H9 (cell line): ENCODE results near the gene KIF16B. TPM values are rescaled to one million over a fixed set of nuclear protein-coding genes. Genes with fewer than 3 reads are reported as not detected.

Experiments
- DNase-seq: peaks from one replicate; pipeline ENCODE4 v3.0.0-alpha.2; 2017
- H2AFZ ChIP-seq: one replicate; pipeline ENCODE4 v1.6.1; 2013; ENCODE audit warnings: mild to moderate bottlenecking, low read length, control low read depth, moderate library complexity
- H2AK5ac ChIP-seq: 2 replicates; pipeline ENCODE4 v1.6.1; 2013; ENCODE audit warnings: low read length, control low read depth, mixed read lengths; ENCODE audit not compliant: insufficient read length
- H2BK120ac ChIP-seq: one replicate; pipeline ENCODE4 v1.6.1; 2013; ENCODE audit warnings: low read depth, mild to moderate bottlenecking, low read length, control low read depth, inconsistent platforms; ENCODE audit not compliant: poor library complexity, severe bottlenecking
- H2BK12ac ChIP-seq: 2 replicates; pipeline ENCODE4 v1.6.1; 2013; ENCODE audit warnings: low read length, control low read depth, mixed read lengths, low read depth; ENCODE audit not compliant: insufficient read length
- H2BK15ac ChIP-seq: 2 replicates; pipeline ENCODE4 v1.6.1; 2013; ENCODE audit warnings: low read depth, low read length, control low read depth
- H2BK20ac ChIP-seq: one replicate; pipeline ENCODE4 v1.6.1; 2013; ENCODE audit warnings: low read depth, mild to moderate bottlenecking, low read length, control low read depth, inconsistent platforms; ENCODE audit not compliant: poor library complexity, severe bottlenecking
- H2BK5ac ChIP-seq: 2 replicates; pipeline ENCODE4 v1.6.1; 2013; ENCODE audit warnings: low read length, control low read depth, mixed read lengths; ENCODE audit not compliant: insufficient read length
- H3K14ac ChIP-seq: 2 replicates; pipeline ENCODE4 v1.6.1; 2013; ENCODE audit warnings: low read length, control low read depth; ENCODE audit not compliant: insufficient read depth
- H3K18ac ChIP-seq: 2 replicates; pipeline ENCODE4 v1.6.1; 2013; ENCODE audit warnings: low read depth, mild to moderate bottlenecking, mixed read lengths, low read length, control low read depth; ENCODE audit not compliant: insufficient read length
- H3K23ac ChIP-seq: 2 replicates; pipeline ENCODE4 v1.6.1; 2013; ENCODE audit warnings: low read length, control low read depth, mixed read lengths, low read depth; ENCODE audit not compliant: insufficient read length
- H3K23me2 ChIP-seq: 2 replicates; pipeline ENCODE4 v1.6.1; 2013; ENCODE audit warnings: low read depth, mild to moderate bottlenecking, mixed read lengths, low read length, control low read depth; ENCODE audit not compliant: insufficient read length, poor library complexity, severe bottlenecking
- H3K27ac ChIP-seq: 2 replicates; pipeline ENCODE4 v1.5.1; 2013; ENCODE audit warnings: low read length, control low read depth, mixed read lengths, low read depth; ENCODE audit not compliant: insufficient read length
- H3K27me3 ChIP-seq: 2 replicates; pipeline ENCODE4 v1.6.1; 2013; ENCODE audit warnings: low read length, control low read depth, inconsistent platforms; ENCODE audit not compliant: insufficient read depth
- H3K4ac ChIP-seq: 2 replicates; pipeline ENCODE4 v1.6.1; 2013; ENCODE audit warnings: low read depth, mild to moderate bottlenecking, control low read depth, inconsistent platforms, low read length, moderate library complexity
- H3K4me1 ChIP-seq: 2 replicates; pipeline ENCODE4 v1.6.1; 2013; ENCODE audit warnings: low read length, control low read depth, inconsistent platforms; ENCODE audit not compliant: insufficient read depth
- H3K4me2 ChIP-seq: 2 replicates; pipeline ENCODE4 v1.6.1; 2013; ENCODE audit warnings: low read length, control low read depth, mixed read lengths; ENCODE audit not compliant: insufficient read length, insufficient read depth
- H3K56ac ChIP-seq: 2 replicates; pipeline ENCODE4 v1.6.1; 2013; ENCODE audit warnings: low read depth, mild to moderate bottlenecking, mixed read lengths, low read length, control low read depth; ENCODE audit not compliant: insufficient read length
- H3K79me1 ChIP-seq: 2 replicates; pipeline ENCODE4 v1.6.1; 2013; ENCODE audit warnings: low read depth, mild to moderate bottlenecking, moderate library complexity, low read length, control low read depth, inconsistent platforms; ENCODE audit not compliant: insufficient read depth, poor library complexity, severe bottlenecking
- H3K79me2 ChIP-seq: 2 replicates; pipeline ENCODE4 v1.6.1; 2013; ENCODE audit warnings: low read length, control low read depth, inconsistent platforms; ENCODE audit not compliant: insufficient read depth
- H3K9ac ChIP-seq: 2 replicates; pipeline ENCODE4 v1.6.1; 2013; ENCODE audit warnings: low read length, control low read depth, mixed read lengths; ENCODE audit not compliant: insufficient read length; ENCODE audit errors: extremely low read depth
- H3K9me3 ChIP-seq: one replicate; pipeline ENCODE4 v1.6.1; 2013; ENCODE audit warnings: low read depth, low read length, inconsistent platforms; ENCODE audit not compliant: control insufficient read depth
- H3T11ph ChIP-seq: one replicate; pipeline ENCODE4 v1.6.1; 2013; ENCODE audit warnings: mild to moderate bottlenecking, low read length, control low read depth, inconsistent platforms
- H4K20me1 ChIP-seq: one replicate; pipeline ENCODE4 v1.6.1; 2013; ENCODE audit not compliant: control insufficient read depth, insufficient read length, insufficient read depth
- H4K5ac ChIP-seq: 2 replicates; pipeline ENCODE4 v1.6.1; 2013; ENCODE audit warnings: low read depth, mild to moderate bottlenecking, mixed read lengths, low read length, control low read depth; ENCODE audit not compliant: insufficient read length
- H4K8ac ChIP-seq: replicated peaks from 2 replicates; pipeline ENCODE4 v1.6.1; 2013; ENCODE audit warnings: low read length, control low read depth, mixed read lengths, low read depth; ENCODE audit not compliant: insufficient read length
- H4K91ac ChIP-seq: 2 replicates; pipeline ENCODE4 v1.6.1; 2013; ENCODE audit warnings: low read depth, mild to moderate bottlenecking, moderate library complexity, mixed read lengths, low read length, control low read depth; ENCODE audit not compliant: insufficient read length
- H3K27ac Mint-ChIP-seq, 3 experiments: 2 replicates in 2 of 3; 3 replicates in 1 of 3; pipeline ENCODE4 v1.8.0; 2020 to 2021; ENCODE audit warnings: mixed read lengths in 3 of 3, mild to moderate bottlenecking in 1 of 3, moderate library complexity in 1 of 3
- H3K27me3 Mint-ChIP-seq: 2 replicates; pipeline ENCODE4 v1.8.0; 2021; ENCODE audit warnings: low read depth, mild to moderate bottlenecking, moderate library complexity, mixed read lengths
- H3K36me3 Mint-ChIP-seq, 3 experiments: 2 replicates in 2 of 3; 3 replicates in 1 of 3; pipeline ENCODE4 v1.8.0; 2020 to 2021; ENCODE audit warnings: low read depth in 3 of 3, mixed read lengths in 3 of 3; ENCODE audit not compliant: insufficient read depth in 1 of 3
- H3K4me1 Mint-ChIP-seq, 2 experiments: 2 replicates each; pipeline ENCODE4 v1.8.0; 2020; ENCODE audit warnings: mixed read lengths in 2 of 2
- H3K4me3 Mint-ChIP-seq, 2 experiments: 2 replicates in 1 of 2; 3 replicates in 1 of 2; pipeline ENCODE4 v1.8.0; 2020 to 2021; ENCODE audit warnings: mild to moderate bottlenecking in 2 of 2, mixed read lengths in 2 of 2, moderate library complexity in 1 of 2
- H3K9me3 Mint-ChIP-seq, 2 experiments: 2 replicates in 1 of 2; 3 replicates in 1 of 2; pipeline ENCODE4 v1.8.0; 2020; ENCODE audit warnings: mild to moderate bottlenecking in 2 of 2, mixed read lengths in 2 of 2, moderate library complexity in 1 of 2
- WGBS: extraction: QIAGEN DNeasy Blood & Tissue Kit; methylation state at CpG from one replicate; pipeline ENCODE4 v1.1.7; 2013; ENCODE audit warnings: missing lambda C conversion rate, low lambda C conversion rate, mixed read lengths; ENCODE audit not compliant: insufficient read length; ENCODE audit errors: extremely low coverage; 5-methylcytosine and 5-hydroxymethylcytosine counted together
- total RNA-seq: library from RNA; stranded (reverse); gene quantifications from 2 replicates; pipeline ENCODE4 v1.2.1, GENCODE V29; 2021
- TF ChIP-seq, protein P1 (sequence below): fragments of 200-600 bp; sonication (generic); conservative IDR thresholded peaks from 3 replicates; pipeline ENCODE4 v1.8.0; 2021; ENCODE audit warnings: antibody characterized with exemption, mild to moderate bottlenecking

Gene KIF16B
- total RNA-seq, 1 experiment from 2014 or later: 7.4 TPM

- no peaks in the 10 kb centered on the region; a peak in 1 of 5 replicates for H3K9me3 Mint-ChIP-seq
- no peaks in the 10 kb centered on the region for H3K79me2 ChIP-seq
- H3K4me1 ChIP-seq: 0 out of 2 replicates have a peak, but pooled peaks cover 3% of the 10 kb centered on the region
- no peak overlapping the region for H2BK15ac ChIP-seq
- H3K27ac ChIP-seq: no peak overlapping the region
- DNase-seq: no peak
- H3K23me2 ChIP-seq: no peaks in the 10 kb centered on the region
- H3K36me3 Mint-ChIP-seq: peaks cover 0 to 2% (median 0%) of the 10 kb centered on the region in 3 experiments; a peak in 4 of 7 replicates
- H3K27me3 ChIP-seq: no peaks in the 10 kb centered on the region
- H2BK5ac ChIP-seq: no peak overlapping the region
- H3K56ac ChIP-seq: no peak overlapping the region
- no peak overlapping the region for H3K4me2 ChIP-seq
- H3K4me3 Mint-ChIP-seq: no peak overlapping the region
- no peak overlapping the region for H4K91ac ChIP-seq
- no peak overlapping the region for H3K23ac ChIP-seq
- TF ChIP-seq, protein P1, sequence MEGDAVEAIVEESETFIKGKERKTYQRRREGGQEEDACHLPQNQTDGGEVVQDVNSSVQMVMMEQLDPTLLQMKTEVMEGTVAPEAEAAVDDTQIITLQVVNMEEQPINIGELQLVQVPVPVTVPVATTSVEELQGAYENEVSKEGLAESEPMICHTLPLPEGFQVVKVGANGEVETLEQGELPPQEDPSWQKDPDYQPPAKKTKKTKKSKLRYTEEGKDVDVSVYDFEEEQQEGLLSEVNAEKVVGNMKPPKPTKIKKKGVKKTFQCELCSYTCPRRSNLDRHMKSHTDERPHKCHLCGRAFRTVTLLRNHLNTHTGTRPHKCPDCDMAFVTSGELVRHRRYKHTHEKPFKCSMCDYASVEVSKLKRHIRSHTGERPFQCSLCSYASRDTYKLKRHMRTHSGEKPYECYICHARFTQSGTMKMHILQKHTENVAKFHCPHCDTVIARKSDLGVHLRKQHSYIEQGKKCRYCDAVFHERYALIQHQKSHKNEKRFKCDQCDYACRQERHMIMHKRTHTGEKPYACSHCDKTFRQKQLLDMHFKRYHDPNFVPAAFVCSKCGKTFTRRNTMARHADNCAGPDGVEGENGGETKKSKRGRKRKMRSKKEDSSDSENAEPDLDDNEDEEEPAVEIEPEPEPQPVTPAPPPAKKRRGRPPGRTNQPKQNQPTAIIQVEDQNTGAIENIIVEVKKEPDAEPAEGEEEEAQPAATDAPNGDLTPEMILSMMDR: no peak
- H3K9ac ChIP-seq: no peak overlapping the region
- H3K14ac ChIP-seq: no peak overlapping the region
- no peak overlapping the region for H3K4ac ChIP-seq
- H2AFZ ChIP-seq: no peak overlapping the region
- no peak overlapping the region for H2AK5ac ChIP-seq
- H2BK120ac ChIP-seq: no peak overlapping the region
- H3T11ph ChIP-seq: no peak overlapping the region
- no peak overlapping the region for H4K5ac ChIP-seq
- no peak overlapping the region for H4K8ac ChIP-seq
- H3K9me3 ChIP-seq: no peaks in the 10 kb centered on the region
- no peaks in the 10 kb centered on the region for H4K20me1 ChIP-seq
- H3K27me3 Mint-ChIP-seq: no peaks in the 10 kb centered on the region
- no peak overlapping the region for H2BK12ac ChIP-seq
- H3K18ac ChIP-seq: no peak overlapping the region
- WGBS: no CpG with 5 or more reads among the region's 8 CpGs
- H3K4me1 Mint-ChIP-seq: peaks cover 15 to 16% of the 10 kb centered on the region in 2 experiments
- H3K79me1 ChIP-seq: no peaks in the 10 kb centered on the region
- peak overlapping the region in 1 of 3 experiments; percentile 46; a peak in 4 of 7 replicates for H3K27ac Mint-ChIP-seq
- no peak overlapping the region for H2BK20ac ChIP-seq
These were observed 140.6 kb downstream of the KIF16B start for GRCh38 chr20:16432466-16433292.
